T-helper 2 cell (primary cell): ENCODE data around the gene DCAF17.
"Not testable (repeated sequence)": the region's sequence is repeated elsewhere in the genome, so short reads cannot be mapped to it uniquely, and the experiment has no call there.

Experiments
- DNase-seq, 5 experiments: peaks; one replicate each; pipeline versions ENCODE4 v3.0.0 to v3.0.0-alpha.2; 2012 to 2022

The DCAF17 gene

GRCh38 chr2:171515672-171516298, 81.8 kb downstream of the DCAF17 start:
- no peak for DNase-seq

GRCh38 chr2:171516793-171517192, 82.8 kb downstream of the DCAF17 start:
- no peak for DNase-seq

GRCh38 chr2:171520471-171520870, 86.4 kb downstream of the DCAF17 start:
- DNase-seq: no peak

GRCh38 chr2:171521361-171522051, 87.5 kb downstream of the DCAF17 start:
- DNase-seq: no peak

GRCh38 chr2:171522052-171522787, 88.2 kb downstream of the DCAF17 start, which contains the start of gene CYBRD1:
Gene CYBRD1, plus strand, starts transcription at chr2:171522474. Its CDS starts 72 bp downstream, at chr2:171522546.
- peak in 1 of 5 experiments; percentile 28 for DNase-seq

GRCh38 chr2:171522788-171523087, 88.7 kb downstream of the DCAF17 start:
- peak in 1 of 5 experiments; percentile 27 for DNase-seq

- DNase-seq: peak in 1 of 5 experiments; percentile 34
These were observed 89.3 kb downstream of the DCAF17 start for GRCh38 chr2:171523088-171524017.

GRCh38 chr2:171524018-171524401, 90.0 kb downstream of the DCAF17 start:
- no peak for DNase-seq

GRCh38 chr2:171529914-171530313, 95.9 kb downstream of the DCAF17 start:
- DNase-seq: peak in 1 of 5 experiments; percentile 8

GRCh38 chr2:171530378-171530777, 96.4 kb downstream of the DCAF17 start:
- DNase-seq: no peak

GRCh38 chr2:171530859-171531258, 96.8 kb downstream of the DCAF17 start:
- DNase-seq: not testable (repeated sequence)

- DNase-seq: no peak
These were observed 97.3 kb downstream of the DCAF17 start for GRCh38 chr2:171531291-171531690.

GRCh38 chr2:171531836-171532450, 97.9 kb downstream of the DCAF17 start:
- no peak for DNase-seq

GRCh38 chr2:171533331-171533730, 99.3 kb downstream of the DCAF17 start:
- DNase-seq: no peak
